IMR-90 (cell line): ENCODE data around the gene C6orf89. TPM values are rescaled to one million over a fixed set of nuclear protein-coding genes. Genes with fewer than 3 reads are reported as not detected.

Source experiments
- ATAC-seq: fragments of 200-7000 bp; cut with Tn5 transposase; 2 replicates; pipeline ENCODE4 v1.9.1; 2020; ENCODE audit warnings: low read depth, mild to moderate bottlenecking, moderate library complexity
- BruUV-seq: library from RNA; stranded (reverse); fragments of 400-500 nt; replicated peaks from 2 replicates; lab custom pipeline; 2021; lab: Mats Ljungman, UMichigan
- CTCF ChIA-PET: fragments of 300-600 bp; formaldehyde crosslinking; extraction: SDS; loops from one replicate; lab custom pipeline; 2021; ENCODE audit warnings: antibody characterized with exemption; lab: Yijun Ruan, JAX
- POLR2A ChIA-PET: fragments of 300-600 bp; sonication (Branson Sonifier 250); formaldehyde crosslinking; loops from one replicate; lab custom pipeline; 2022; ENCODE audit warnings: antibody characterized with exemption; ENCODE audit not compliant: unreplicated experiment; lab: Charles Lee
- DNase-seq: peaks from one replicate; pipeline ENCODE4 v3.0.0; 2013
- H2AFZ ChIP-seq: replicated peaks from 2 replicates; pipeline ENCODE3; 2013; ENCODE audit warnings: low read length, mild to moderate bottlenecking; ENCODE audit not compliant: poor library complexity
- H2AK5ac ChIP-seq: 2 replicates; pipeline ENCODE4 v1.6.1; 2013; ENCODE audit warnings: low read depth, low read length, inconsistent platforms
- H2AK9ac ChIP-seq: replicated peaks from 2 replicates; pipeline ENCODE3; 2013; ENCODE audit warnings: mild to moderate bottlenecking, low read depth, low read length, moderate library complexity; ENCODE audit not compliant: poor library complexity
- H2BK120ac ChIP-seq: 2 replicates; pipeline ENCODE4 v1.6.1; 2013; ENCODE audit warnings: low read depth, low read length, inconsistent platforms
- H2BK15ac ChIP-seq: 3 replicates; pipeline ENCODE4 v1.6.1; 2013; ENCODE audit warnings: low read depth, low read length, inconsistent platforms
- H2BK20ac ChIP-seq: 2 replicates; pipeline ENCODE4 v1.6.1; 2013; ENCODE audit warnings: low read depth, mild to moderate bottlenecking, inconsistent platforms, low read length, moderate library complexity
- H2BK5ac ChIP-seq: 2 replicates; pipeline ENCODE4 v1.6.1; 2013; ENCODE audit warnings: mild to moderate bottlenecking, low read depth, low read length, inconsistent platforms; ENCODE audit not compliant: poor library complexity, severe bottlenecking
- H3K14ac ChIP-seq: replicated peaks from 2 replicates; pipeline ENCODE4 v1.6.1; 2013; ENCODE audit warnings: low read depth, low read length, inconsistent platforms
- H3K18ac ChIP-seq: 2 replicates; pipeline ENCODE4 v1.6.1; 2013; ENCODE audit warnings: low read depth, low read length, control low read depth
- H3K23ac ChIP-seq: 2 replicates; pipeline ENCODE4 v1.6.1; 2013; ENCODE audit warnings: low read depth, low read length, inconsistent platforms
- H3K27ac ChIP-seq: 2 replicates; pipeline ENCODE4 v1.5.1; 2013; ENCODE audit warnings: mild to moderate bottlenecking, control low read depth, low read length; ENCODE audit not compliant: insufficient read depth
- H3K27me3 ChIP-seq: 2 replicates; pipeline ENCODE4 v1.6.1; 2013; ENCODE audit warnings: low read length; ENCODE audit not compliant: control insufficient read depth, insufficient read depth
- H3K36me3 ChIP-seq: 2 replicates; pipeline ENCODE4 v1.6.1; 2013; ENCODE audit warnings: low read length, mixed read lengths; ENCODE audit not compliant: control insufficient read depth, insufficient read depth
- H3K4ac ChIP-seq: 2 replicates; pipeline ENCODE4 v1.6.1; 2013; ENCODE audit warnings: low read depth, low read length, inconsistent platforms
- H3K4me1 ChIP-seq: 2 replicates; pipeline ENCODE4 v1.6.1; 2013; ENCODE audit warnings: low read length, mixed read lengths; ENCODE audit not compliant: control insufficient read depth, insufficient read depth
- H3K4me2 ChIP-seq: 2 replicates; pipeline ENCODE4 v1.6.1; 2013; ENCODE audit warnings: low read depth, mild to moderate bottlenecking, control low read depth, low read length, moderate library complexity
- H3K4me3 ChIP-seq: 2 replicates; pipeline ENCODE4 v1.5.1; 2013; ENCODE audit warnings: low read depth, mild to moderate bottlenecking, control low read depth, low read length, moderate library complexity; ENCODE audit not compliant: insufficient read depth
- H3K56ac ChIP-seq: 2 replicates; pipeline ENCODE4 v1.6.1; 2013; ENCODE audit warnings: low read length, inconsistent platforms; ENCODE audit not compliant: insufficient read depth; ENCODE audit errors: extremely low read depth
- H3K79me1 ChIP-seq, 2 experiments: 2 replicates each; pipeline ENCODE4 v1.6.1; 2013; ENCODE audit warnings: low read length in 2 of 2, inconsistent platforms in 1 of 2, low read depth in 1 of 2
- H3K9ac ChIP-seq: 2 replicates; pipeline ENCODE4 v1.6.1; 2013; ENCODE audit warnings: low read depth, low read length, control low read depth
- H3K9me1 ChIP-seq: 2 replicates; pipeline ENCODE4 v1.6.1; 2013; ENCODE audit warnings: low read length, inconsistent platforms; ENCODE audit not compliant: insufficient read depth
- H3K9me3 ChIP-seq: 2 replicates; pipeline ENCODE4 v1.6.1; 2013; ENCODE audit warnings: low read length; ENCODE audit not compliant: control insufficient read depth, insufficient read depth
- H4K20me1 ChIP-seq: 2 replicates; pipeline ENCODE4 v1.6.1; 2013; ENCODE audit warnings: low read length, inconsistent platforms; ENCODE audit not compliant: insufficient read depth
- H4K5ac ChIP-seq: 2 replicates; pipeline ENCODE4 v1.6.1; 2013; ENCODE audit warnings: mild to moderate bottlenecking, low read depth, low read length, control low read depth
- H4K8ac ChIP-seq, 2 experiments: 2 replicates each; pipeline ENCODE4 v1.6.1; 2013; ENCODE audit warnings: low read depth in 2 of 2, low read length in 2 of 2, control low read depth in 1 of 2, inconsistent platforms in 1 of 2
- H4K91ac ChIP-seq: 2 replicates; pipeline ENCODE4 v1.6.1; 2013; ENCODE audit warnings: low read depth, low read length, inconsistent platforms; ENCODE audit not compliant: insufficient read depth
- BHLHE40 ChIP-seq: fragments of 150-350 bp; IDR thresholded peaks from 2 replicates; pipeline ENCODE4 v1.6.1; 2016; ENCODE audit warnings: mild to moderate bottlenecking, low read depth, low read length
- CEBPB ChIP-seq: IDR thresholded peaks from 2 replicates; pipeline ENCODE4 v1.6.1; 2012; ENCODE audit warnings: low read depth, low read length, improper control_type of control experiment
- CHD1 ChIP-seq: IDR thresholded peaks from 2 replicates; pipeline ENCODE4 v1.6.1; 2012; ENCODE audit warnings: low read depth, low read length, improper control_type of control experiment
- ELK1 ChIP-seq: fragments of 150-350 bp; IDR thresholded peaks from 2 replicates; pipeline ENCODE4 v1.6.1; 2016; ENCODE audit warnings: low read depth, mild to moderate bottlenecking, low read length, moderate library complexity, borderline replicate concordance
- MAFK ChIP-seq: IDR thresholded peaks from 2 replicates; pipeline ENCODE4 v1.6.1; 2012; ENCODE audit warnings: low read depth, low read length, improper control_type of control experiment
- MAZ ChIP-seq: IDR thresholded peaks from 2 replicates; pipeline ENCODE4 v1.6.1; 2012; ENCODE audit warnings: low read depth, mild to moderate bottlenecking, low read length, improper control_type of control experiment, moderate library complexity, borderline replicate concordance
- NFE2L2 ChIP-seq: fragments of 150-350 bp; IDR thresholded peaks from 2 replicates; pipeline ENCODE4 v1.6.1; 2016; ENCODE audit warnings: low read depth, mild to moderate bottlenecking, low read length
- POLR2A ChIP-seq: IDR thresholded peaks from 2 replicates; pipeline ENCODE4 v1.6.1; 2012; ENCODE audit warnings: mild to moderate bottlenecking, low read depth, low read length
- RAD21 ChIP-seq: IDR thresholded peaks from 2 replicates; pipeline ENCODE4 v1.6.1; 2012; ENCODE audit warnings: low read length, improper control_type of control experiment
- RCOR1 ChIP-seq: IDR thresholded peaks from 2 replicates; pipeline ENCODE4 v1.6.1; 2012; ENCODE audit warnings: mild to moderate bottlenecking, low read length, improper control_type of control experiment; ENCODE audit not compliant: insufficient replicate concordance
- RFX5 ChIP-seq: IDR thresholded peaks from 2 replicates; pipeline ENCODE4 v1.8.0; 2012; ENCODE audit warnings: low read depth, mild to moderate bottlenecking, low read length, moderate library complexity
- SMC3 ChIP-seq: fragments of 150-350 bp; IDR thresholded peaks from 2 replicates; pipeline ENCODE4 v1.6.1; 2016; ENCODE audit warnings: low read depth, mild to moderate bottlenecking, antibody characterized with exemption, low read length, moderate library complexity
- WGBS, 2 experiments: methylation state at CpG; one replicate each; pipeline versions ENCODE4 v1.1.5 to v1.1.7; 2013; ENCODE audit warnings: missing lambda C conversion rate in 2 of 2; ENCODE audit not compliant: insufficient read length in 1 of 2; ENCODE audit errors: extremely low coverage in 2 of 2; 5-methylcytosine and 5-hydroxymethylcytosine counted together
- dilution Hi-C: fragments of 300-500 bp; cut with HindIII; formaldehyde crosslinking; loops from one replicate; pipeline ENCODE4 v1.14.3; 2018; ENCODE audit warnings: low sequenced_read_pairs; ENCODE audit not compliant: unreplicated experiment
- in situ Hi-C: fragments of 300-500 bp; cut with MboI; formaldehyde crosslinking; loops from 3 replicates; pipeline ENCODE4 v1.14.3; 2019; ENCODE audit warnings: low sequenced_read_pairs, inconsistent platforms, mixed read lengths
- intact Hi-C: fragments of 100-400 bp; cut with micrococcal nuclease; formaldehyde crosslinking; loops from 2 replicates; pipeline ENCODE4 v1.10.0; 2022
- polyA plus RNA-seq, 3 experiments: library from polyadenylated mRNA; depleted of rRNA; stranded (reverse); fragments of >200 nt; gene quantifications; 2 replicates each; pipeline ENCODE4 v1.2.3, GENCODE V29; 2012; ENCODE audit warnings: low replicate concordance in 1 of 3
- total RNA-seq: library from RNA; depleted of rRNA; stranded (reverse); fragments of >200 nt; gene quantifications from 2 replicates; pipeline ENCODE4 v1.2.3, GENCODE V29; 2012
- TF ChIP-seq, protein P1 (sequence below): fragments of 150-350 bp; IDR thresholded peaks from 2 replicates; pipeline ENCODE4 v1.6.1; 2017; ENCODE audit warnings: mild to moderate bottlenecking, antibody characterized with exemption, low read length, low read depth
- TF ChIP-seq, protein P2 (sequence below): conservative IDR thresholded peaks from 2 replicates; pipeline ENCODE4 v1.5.1; 2012; ENCODE audit warnings: mild to moderate bottlenecking, low read depth, low read length, improper control_type of control experiment

The C6orf89 gene
- total and polyA plus RNA-seq, 2 of the 4 experiments (the other 2 are of a cell fraction) = 30.8 to 52.3 TPM

- no peak overlapping the region for H4K91ac ChIP-seq
- no peaks in the 10 kb centered on the region for H3K36me3 ChIP-seq
- no peak overlapping the region for H3K27ac ChIP-seq
- H2BK120ac ChIP-seq = no peak overlapping the region
- H3K23ac ChIP-seq = no peak overlapping the region
- POLR2A ChIA-PET = no interaction called here
- H4K8ac ChIP-seq = no peak overlapping the region
- WGBS, 2 experiments = no CpG with 5 or more reads among the region's 1 CpG
- H4K5ac ChIP-seq = no peak overlapping the region
- no peak overlapping the region for H3K4me3 ChIP-seq
- TF ChIP-seq RCOR1 (no peak), NFE2L2 (no peak), SMC3 (no peak), RAD21 (no peak), BHLHE40 (no peak), POLR2A (no peak), MAZ (no peak), CHD1 (no peak), ELK1 (no peak), RFX5 (no peak), MAFK (no peak), CEBPB (no peak)
- TF ChIP-seq, protein P1, sequence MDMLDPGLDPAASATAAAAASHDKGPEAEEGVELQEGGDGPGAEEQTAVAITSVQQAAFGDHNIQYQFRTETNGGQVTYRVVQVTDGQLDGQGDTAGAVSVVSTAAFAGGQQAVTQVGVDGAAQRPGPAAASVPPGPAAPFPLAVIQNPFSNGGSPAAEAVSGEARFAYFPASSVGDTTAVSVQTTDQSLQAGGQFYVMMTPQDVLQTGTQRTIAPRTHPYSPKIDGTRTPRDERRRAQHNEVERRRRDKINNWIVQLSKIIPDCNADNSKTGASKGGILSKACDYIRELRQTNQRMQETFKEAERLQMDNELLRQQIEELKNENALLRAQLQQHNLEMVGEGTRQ = no peak
- TF ChIP-seq, protein P2, sequence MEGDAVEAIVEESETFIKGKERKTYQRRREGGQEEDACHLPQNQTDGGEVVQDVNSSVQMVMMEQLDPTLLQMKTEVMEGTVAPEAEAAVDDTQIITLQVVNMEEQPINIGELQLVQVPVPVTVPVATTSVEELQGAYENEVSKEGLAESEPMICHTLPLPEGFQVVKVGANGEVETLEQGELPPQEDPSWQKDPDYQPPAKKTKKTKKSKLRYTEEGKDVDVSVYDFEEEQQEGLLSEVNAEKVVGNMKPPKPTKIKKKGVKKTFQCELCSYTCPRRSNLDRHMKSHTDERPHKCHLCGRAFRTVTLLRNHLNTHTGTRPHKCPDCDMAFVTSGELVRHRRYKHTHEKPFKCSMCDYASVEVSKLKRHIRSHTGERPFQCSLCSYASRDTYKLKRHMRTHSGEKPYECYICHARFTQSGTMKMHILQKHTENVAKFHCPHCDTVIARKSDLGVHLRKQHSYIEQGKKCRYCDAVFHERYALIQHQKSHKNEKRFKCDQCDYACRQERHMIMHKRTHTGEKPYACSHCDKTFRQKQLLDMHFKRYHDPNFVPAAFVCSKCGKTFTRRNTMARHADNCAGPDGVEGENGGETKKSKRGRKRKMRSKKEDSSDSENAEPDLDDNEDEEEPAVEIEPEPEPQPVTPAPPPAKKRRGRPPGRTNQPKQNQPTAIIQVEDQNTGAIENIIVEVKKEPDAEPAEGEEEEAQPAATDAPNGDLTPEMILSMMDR = no peak
- H3K27me3 ChIP-seq = peaks cover 3% of the 10 kb centered on the region; the same call in 1 of the 2 replicates
- H3K79me1 ChIP-seq = no peaks in the 10 kb centered on the region
- ATAC-seq (no peak), DNase-seq (no peak)
- peaks cover 5% of the 10 kb centered on the region; the same call in 1 of the 2 replicates for H3K4me1 ChIP-seq
- CTCF ChIA-PET = interaction anchor here (1.0 kb wide), 1 partner anchor 33 kb away, joined by 3 read pairs; the partner anchor contains the start of gene MTCH1
- no peaks in the 10 kb centered on the region for H4K20me1 ChIP-seq
- in situ Hi-C loops (no loop called here), dilution Hi-C loops (no loop called here), intact Hi-C loops (no loop called here)
- no peaks in the 10 kb centered on the region for H3K9me3 ChIP-seq
- H3K56ac ChIP-seq = no peak overlapping the region
- H3K14ac ChIP-seq = no peak overlapping the region
- no peaks in the 10 kb centered on the region for H3K9me1 ChIP-seq
- no peak overlapping the region for H2BK15ac ChIP-seq
- no peak overlapping the region for H3K9ac ChIP-seq
- H2BK5ac ChIP-seq = no peak overlapping the region
- no peak overlapping the region for H2AFZ ChIP-seq
- BruUV-seq = no TSS peak
- H3K4ac ChIP-seq = no peak overlapping the region
- H3K18ac ChIP-seq = no peak overlapping the region
- no peak overlapping the region for H3K4me2 ChIP-seq
- no peak overlapping the region for H2BK20ac ChIP-seq
- H2AK5ac ChIP-seq = no peak overlapping the region
- no peak overlapping the region for H2AK9ac ChIP-seq
Observed at GRCh38 chr6:36953931-36954261, 68.1 kb downstream of the C6orf89 start.
